ENCODE data around the gene EML5. TPM values are rescaled to one million over a fixed set of nuclear protein-coding genes. Genes with fewer than 3 reads are reported as not detected.

EML5 gene
- total RNA-seq, 1 experiment from 2014 or later, result 0.37 TPM

- Mint-ChIP-seq H3K4me1 (ENCODE audit: insufficient read depth, unreplicated experiment) (no peaks in the 10 kb centered on the region), H3K27ac (ENCODE audit: low read depth, unreplicated experiment) (no peak overlapping the region)
These were observed 162.2 kb downstream of the EML5 start for GRCh38 chr14:88630565-88630964.

GRCh38 chr14:88628462-88628861 is 164.3 kb downstream of the EML5 start:
- TF ChIP-seq CTCF (IDR thresholded peaks at IDR 0.05; ENCODE audit: unreplicated experiment), result no peak
- Mint-ChIP-seq H3K36me3 (ENCODE audit: insufficient read depth, unreplicated experiment) (no peaks in the 10 kb centered on the region), H3K9me3 (ENCODE audit: unreplicated experiment) (no peaks in the 10 kb centered on the region), H3K4me1 (ENCODE audit: insufficient read depth, unreplicated experiment) (no peaks in the 10 kb centered on the region), H3K4me3 (ENCODE audit: unreplicated experiment) (no peak overlapping the region), H3K27me3 (ENCODE audit: insufficient read depth, unreplicated experiment) (no peaks in the 10 kb centered on the region), H3K27ac (ENCODE audit: low read depth, unreplicated experiment) (no peak overlapping the region)
- DNase-seq (ENCODE audit: unreplicated experiment), result no peak
- POLR2A ChIA-PET, result no interaction called here
- CTCF ChIA-PET, result no interaction called here
- intact Hi-C loops (cut with micrococcal nuclease), result no loop called here
- BruUV-seq (replicated peaks), result no TSS peak

More at GRCh38 chr14:88630565-88630964, 162.2 kb downstream of the EML5 start:
- no peak for DNase-seq (ENCODE audit: unreplicated experiment)
- no peak for TF ChIP-seq CTCF (IDR thresholded peaks at IDR 0.05; ENCODE audit: unreplicated experiment)
- Mint-ChIP-seq H3K4me3 (ENCODE audit: unreplicated experiment) (no peak overlapping the region), H3K27me3 (ENCODE audit: insufficient read depth, unreplicated experiment) (no peaks in the 10 kb centered on the region), H3K36me3 (ENCODE audit: insufficient read depth, unreplicated experiment) (no peaks in the 10 kb centered on the region), H3K9me3 (ENCODE audit: unreplicated experiment) (no peaks in the 10 kb centered on the region)
- ChIA-PET CTCF (no interaction called here), POLR2A (no interaction called here)
- intact Hi-C loops (cut with micrococcal nuclease), result no loop called here
- BruUV-seq (replicated peaks), result no TSS peak

- no peak for DNase-seq (ENCODE audit: unreplicated experiment)
- no peak for TF ChIP-seq CTCF (IDR thresholded peaks at IDR 0.05; ENCODE audit: unreplicated experiment)
- no TSS peak for BruUV-seq (replicated peaks)
- Mint-ChIP-seq H3K27me3 (ENCODE audit: insufficient read depth, unreplicated experiment) (no peaks in the 10 kb centered on the region), H3K4me3 (ENCODE audit: unreplicated experiment) (no peak overlapping the region), H3K9me3 (ENCODE audit: unreplicated experiment) (no peaks in the 10 kb centered on the region), H3K27ac (ENCODE audit: low read depth, unreplicated experiment) (no peak overlapping the region), H3K4me1 (ENCODE audit: insufficient read depth, unreplicated experiment) (no peaks in the 10 kb centered on the region), H3K36me3 (ENCODE audit: insufficient read depth, unreplicated experiment) (peaks cover 3% of the 10 kb centered on the region)
- CTCF ChIA-PET, result no interaction called here
- POLR2A ChIA-PET, result interaction anchor here (2.0 kb wide), 1 partner anchor 12 kb away, joined by 5 read pairs; no protein-coding TSS in a partner anchor
- intact Hi-C loops (cut with micrococcal nuclease), result no loop called here
These were observed 164.7 kb downstream of the EML5 start for GRCh38 chr14:88628033-88628432.

GRCh38 chr14:88625671-88626070 is 167.1 kb downstream of the EML5 start:
- ChIA-PET CTCF (interaction anchor here (0.6 kb wide), 1 partner anchor 486 kb away, joined by 3 read pairs; no protein-coding TSS in a partner anchor), POLR2A (no interaction called here)
- H3K9me3 Mint-ChIP-seq (ENCODE audit: unreplicated experiment), result no peaks in the 10 kb centered on the region
- H3K4me3 Mint-ChIP-seq (ENCODE audit: unreplicated experiment), result no peak overlapping the region
- BruUV-seq (replicated peaks), result no TSS peak
- no peaks in the 10 kb centered on the region for H3K4me1 Mint-ChIP-seq (ENCODE audit: insufficient read depth, unreplicated experiment)
- H3K36me3 Mint-ChIP-seq (ENCODE audit: insufficient read depth, unreplicated experiment), result peaks cover 7% of the 10 kb centered on the region
- no peaks in the 10 kb centered on the region for H3K27me3 Mint-ChIP-seq (ENCODE audit: insufficient read depth, unreplicated experiment)
- DNase-seq (ENCODE audit: unreplicated experiment), result no peak
- no peak for TF ChIP-seq CTCF (IDR thresholded peaks at IDR 0.05; ENCODE audit: unreplicated experiment)
- peak overlapping the region; percentile 8 for H3K27ac Mint-ChIP-seq (ENCODE audit: low read depth, unreplicated experiment)
- intact Hi-C loops (cut with micrococcal nuclease), result no loop called here

Data from MCF 10A (cell line).